Measurements from ENCODE around the gene OTX2.

GRCh38 chr14:56821177-56821576 lies 10.9 kb upstream of the OTX2 start:
- no peak for TF ChIP-seq CTCF (IDR thresholded peaks at IDR 0.05; ENCODE audit: low read length)
- TF ChIP-seq EZH2phosphoT487 (IDR thresholded peaks at IDR 0.05; ENCODE audit: low read length), result no peak
- TF ChIP-seq EZH2 (optimal IDR thresholded peaks at IDR 0.05; ENCODE audit: low read depth, low read length), result no peak

Measured in MM.1S (cell line).